Measurements from ENCODE around the gene DLGAP1. TPM values are rescaled to one million over a fixed set of nuclear protein-coding genes. Genes with fewer than 3 reads are reported as not detected.

Gene DLGAP1
- total and polyA plus RNA-seq, 2 of the 8 experiments (the other 6 are each of a cell fraction or from before 2014, with no cell fraction given): 11.8 to 16.9 TPM

GRCh38 chr18:4204438-4204720 is 250.7 kb downstream of the DLGAP1 start:
- 90% methylated on average over 1 of the region's 1 CpG; no CpG with 5 or more reads in 1 of the 2 experiments for WGBS, 2 experiments (ENCODE audit: extremely low coverage in 1 of 2, insufficient coverage in 1 of 2, insufficient read length in 1 of 2, insufficient replicate concordance in 2 of 2, low coverage in 1 of 2, low lambda C conversion rate in 2 of 2, missing lambda C conversion rate in 1 of 2)
- H4K8ac ChIP-seq (ENCODE audit: extremely low read depth, insufficient read depth, low read length): no peak overlapping the region
- H2BK120ac ChIP-seq (replicated peaks; ENCODE audit: low read depth, low read length): no peak overlapping the region
- no peaks in the 10 kb centered on the region; the same call in 1 of the 2 replicates for H3K23me2 ChIP-seq (ENCODE audit: low read depth, low read length)
- CTCF ChIA-PET (ENCODE audit: partially characterized antibody): interaction anchor here (1.4 kb wide), 1 partner anchor 22 kb away, joined by 5 read pairs; no protein-coding TSS in a partner anchor
- no peaks in the 10 kb centered on the region for H3K9me3 ChIP-seq (ENCODE audit: insufficient read depth in 2 of 2, low read depth in 1 of 2, low read length in 1 of 2)
- H2BK15ac ChIP-seq (ENCODE audit: low read length): no peak overlapping the region
- H2AK5ac ChIP-seq (ENCODE audit: low read depth, low read length): no peak overlapping the region
- no peaks in the 10 kb centered on the region for H3K79me2 ChIP-seq (ENCODE audit: control insufficient read depth in 1 of 2, insufficient read depth in 2 of 2, low read length in 2 of 2)
- H3K4me1 ChIP-seq (replicated peaks in 1 of 4; ENCODE audit: control insufficient read depth in 3 of 4, insufficient read depth in 4 of 4, low read length in 3 of 4): peaks cover 0 to 6% (median 3%) of the 10 kb centered on the region in 4 experiments; a peak in 4 of 7 replicates
- H4K20me1 ChIP-seq (replicated peaks in 1 of 2; ENCODE audit: control insufficient read depth in 1 of 2, insufficient read depth in 2 of 2, low read length in 2 of 2): no peaks in the 10 kb centered on the region
- no peak overlapping the region for H3K14ac ChIP-seq (ENCODE audit: insufficient read length)
- H3K79me1 ChIP-seq (ENCODE audit: low read depth, low read length): no peaks in the 10 kb centered on the region
- no peak overlapping the region for H3K23ac ChIP-seq (ENCODE audit: insufficient read length)
- no peak overlapping the region for H3K56ac ChIP-seq (replicated peaks; ENCODE audit: insufficient read length, low read depth, low read length)
- H3K18ac ChIP-seq (ENCODE audit: extremely low read depth, low read length): no peak overlapping the region
- H4K91ac ChIP-seq (replicated peaks; ENCODE audit: insufficient read length, low read length): no peak overlapping the region
- H4K5ac ChIP-seq (ENCODE audit: insufficient read length, low read depth, low read length): no peak overlapping the region
- no peak overlapping the region for H2BK20ac ChIP-seq (ENCODE audit: low read length)
- H2AFZ ChIP-seq (ENCODE audit: low read length): no peak overlapping the region
- no peak for FAIRE-seq
- no peak overlapping the region for H3K4me3 ChIP-seq (ENCODE audit: extremely low read depth in 1 of 4, insufficient read depth in 2 of 4, low read depth in 3 of 4, low read length in 4 of 4)
- no peak overlapping the region for H3K4me2 ChIP-seq (ENCODE audit: insufficient read depth in 1 of 2, low read depth in 2 of 2, low read length in 2 of 2)
- H3K4ac ChIP-seq (replicated peaks; ENCODE audit: insufficient read length, low read depth, low read length): no peak overlapping the region
- no peak overlapping the region for H3K27ac ChIP-seq (ENCODE audit: low read depth, low read length)
- no peak overlapping the region for H2BK12ac ChIP-seq (ENCODE audit: low read depth, low read length)
- no peak for DNase-seq (ENCODE audit: low read depth in 1 of 2, low spot score in 2 of 2)
- no peak overlapping the region for H2BK5ac ChIP-seq (ENCODE audit: low read depth, low read length)
- no peak for TF ChIP-seq CHD2 (IDR thresholded peaks at IDR 0.05; ENCODE audit: low read length)
- POLR2A ChIA-PET (ENCODE audit: partially characterized antibody): no interaction called here
- no peaks in the 10 kb centered on the region for H3K36me3 ChIP-seq (ENCODE audit: control insufficient read depth in 2 of 4, insufficient read depth in 4 of 4, low read length in 3 of 4)
- H3K27me3 ChIP-seq (replicated peaks in 1 of 4; ENCODE audit: control insufficient read depth in 3 of 4, extremely low read depth in 1 of 4, insufficient read depth in 3 of 4, low read length in 3 of 4): no peaks in the 10 kb centered on the region
- no peak overlapping the region for H3K9ac ChIP-seq (replicated peaks in 1 of 4; ENCODE audit: extremely low read depth in 1 of 4, low read depth in 3 of 4, low read length in 3 of 4)
